GM21515 (cell line): ENCODE results near the gene LYPD3.
"Not testable (repeated sequence)": the region's sequence is repeated elsewhere in the genome, so short reads cannot be mapped to it uniquely, and the experiment has no call there.

Experiments
- ATAC-seq: cut with Tn5 transposase; IDR thresholded peaks from one replicate; pipeline ENCODE4 v1.9.1; 2021; ENCODE audit not compliant: unreplicated experiment

The LYPD3 gene

GRCh38 chr19:43462785-43463380, 2.5 kb downstream of the LYPD3 start:
- ATAC-seq: no peak

- ATAC-seq: no peak
These were observed 3.0 kb downstream of the LYPD3 start for GRCh38 chr19:43462383-43462782.

- ATAC-seq: no peak
These were observed 4.1 kb downstream of the LYPD3 start for GRCh38 chr19:43461303-43461702.

GRCh38 chr19:43460362-43461016, 4.9 kb downstream of the LYPD3 start:
- no peak for ATAC-seq

- no peak for ATAC-seq
These were observed 7.6 kb downstream of the LYPD3 start for GRCh38 chr19:43457809-43458208.

- ATAC-seq: no peak
These were observed 9.9 kb downstream of the LYPD3 start for GRCh38 chr19:43455321-43456113.

GRCh38 chr19:43454031-43454430, 11.4 kb downstream of the LYPD3 start:
- ATAC-seq: no peak

- no peak for ATAC-seq
These were observed 12.8 kb downstream of the LYPD3 start for GRCh38 chr19:43452582-43452981.

GRCh38 chr19:43450545-43450997, 14.8 kb downstream of the LYPD3 start:
- no peak for ATAC-seq

- ATAC-seq: no peak
These were observed 17.8 kb downstream of the LYPD3 start for GRCh38 chr19:43447655-43448054.

GRCh38 chr19:43446746-43447489, 18.5 kb downstream of the LYPD3 start:
- ATAC-seq: no peak

GRCh38 chr19:43445426-43445825, 20.0 kb downstream of the LYPD3 start:
- ATAC-seq: no peak

- no peak for ATAC-seq
These were observed 20.7 kb downstream of the LYPD3 start for GRCh38 chr19:43444531-43445287.

- not testable (repeated sequence) for ATAC-seq
These were observed 21.3 kb downstream of the LYPD3 start for GRCh38 chr19:43444091-43444490.

GRCh38 chr19:43441716-43442115, 23.7 kb downstream of the LYPD3 start:
- no peak for ATAC-seq

GRCh38 chr19:43439709-43440063, 25.7 kb downstream of the LYPD3 start:
- no peak for ATAC-seq

GRCh38 chr19:43439032-43439708, 26.2 kb downstream of the LYPD3 start:
- ATAC-seq: no peak

GRCh38 chr19:43438291-43439031, 26.9 kb downstream of the LYPD3 start:
- no peak for ATAC-seq

GRCh38 chr19:43437712-43438111, 27.7 kb downstream of the LYPD3 start:
- ATAC-seq: no peak
